OCI-LY1 (cell line): Measurements from ENCODE around the gene TRIM7.

ENCODE experiments used
- EZH2 ChIP-seq: fragments of 200-600 bp; sonication (generic), shearing (Covaris generic); IDR thresholded peaks from 2 replicates; pipeline ENCODE4 v1.8.0; 2017; ENCODE audit warnings: borderline replicate concordance, mixed run types, mild to moderate bottlenecking, antibody characterized with exemption, low read length, moderate library complexity, mixed read lengths
- TF ChIP-seq, protein P1 (sequence below): fragments of 200-600 bp; sonication (generic), shearing (Covaris generic); IDR thresholded peaks from 2 replicates; pipeline ENCODE4 v1.5.1; 2017; ENCODE audit warnings: mild to moderate bottlenecking, antibody characterized with exemption, low read length, moderate library complexity, mixed read lengths

- TF ChIP-seq EZH2 = no peak
- TF ChIP-seq, protein P1, sequence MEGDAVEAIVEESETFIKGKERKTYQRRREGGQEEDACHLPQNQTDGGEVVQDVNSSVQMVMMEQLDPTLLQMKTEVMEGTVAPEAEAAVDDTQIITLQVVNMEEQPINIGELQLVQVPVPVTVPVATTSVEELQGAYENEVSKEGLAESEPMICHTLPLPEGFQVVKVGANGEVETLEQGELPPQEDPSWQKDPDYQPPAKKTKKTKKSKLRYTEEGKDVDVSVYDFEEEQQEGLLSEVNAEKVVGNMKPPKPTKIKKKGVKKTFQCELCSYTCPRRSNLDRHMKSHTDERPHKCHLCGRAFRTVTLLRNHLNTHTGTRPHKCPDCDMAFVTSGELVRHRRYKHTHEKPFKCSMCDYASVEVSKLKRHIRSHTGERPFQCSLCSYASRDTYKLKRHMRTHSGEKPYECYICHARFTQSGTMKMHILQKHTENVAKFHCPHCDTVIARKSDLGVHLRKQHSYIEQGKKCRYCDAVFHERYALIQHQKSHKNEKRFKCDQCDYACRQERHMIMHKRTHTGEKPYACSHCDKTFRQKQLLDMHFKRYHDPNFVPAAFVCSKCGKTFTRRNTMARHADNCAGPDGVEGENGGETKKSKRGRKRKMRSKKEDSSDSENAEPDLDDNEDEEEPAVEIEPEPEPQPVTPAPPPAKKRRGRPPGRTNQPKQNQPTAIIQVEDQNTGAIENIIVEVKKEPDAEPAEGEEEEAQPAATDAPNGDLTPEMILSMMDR = peak; percentile 40; the same call in 1 of the 2 replicates
Observed at GRCh38 chr5:181217111-181217802, 12.3 kb upstream of the TRIM7 start.
